ENCODE measurements around the gene MLXIPL.
"Not testable (repeated sequence)": the region's sequence is repeated elsewhere in the genome, so short reads cannot be mapped to it uniquely, and the experiment has no call there.

The MLXIPL gene

GRCh38 chr7:73623798-73624668 lies at the start of gene MLXIPL:
Gene MLXIPL, minus strand, starts transcription at chr7:73624522. Its CDS starts 30 bp downstream, at chr7:73624492.
- DNase-seq: peak; percentile 36 to 61

GRCh38 chr7:73671857-73672445 lies 47.6 kb upstream of the MLXIPL start:
- no peak for DNase-seq

GRCh38 chr7:73671322-73671661 lies 47.0 kb upstream of the MLXIPL start:
- no peak for DNase-seq

GRCh38 chr7:73669858-73670385 lies 45.6 kb upstream of the MLXIPL start:
- no peak for DNase-seq

GRCh38 chr7:73669288-73669701 lies 45.0 kb upstream of the MLXIPL start:
- DNase-seq: no peak

GRCh38 chr7:73668886-73669230 lies 44.5 kb upstream of the MLXIPL start:
- DNase-seq: no peak

GRCh38 chr7:73668103-73668885 lies 44.0 kb upstream of the MLXIPL start:
- no peak for DNase-seq

- DNase-seq: peak; percentile 50 to 69
Observed at GRCh38 chr7:73667344-73668102, 43.2 kb upstream of the MLXIPL start, which contains the start of gene VPS37D. Gene VPS37D, plus strand, starts transcription at chr7:73667831. Its CDS starts 128 bp downstream, at chr7:73667959.

GRCh38 chr7:73663033-73663432 lies 38.7 kb upstream of the MLXIPL start:
- no peak for DNase-seq

GRCh38 chr7:73660594-73660993 lies 36.3 kb upstream of the MLXIPL start:
- DNase-seq: not testable (repeated sequence)

- no peak for DNase-seq
Observed at GRCh38 chr7:73659983-73660382, 35.7 kb upstream of the MLXIPL start.

GRCh38 chr7:73655309-73655708 lies 31.0 kb upstream of the MLXIPL start:
- DNase-seq: not testable (repeated sequence)

- no peak for DNase-seq
Observed at GRCh38 chr7:73652541-73652949, 28.2 kb upstream of the MLXIPL start.

- no peak for DNase-seq
Observed at GRCh38 chr7:73650524-73650923, 26.2 kb upstream of the MLXIPL start.

GRCh38 chr7:73649576-73649975 lies 25.3 kb upstream of the MLXIPL start:
- no peak for DNase-seq

GRCh38 chr7:73648593-73649332 lies 24.4 kb upstream of the MLXIPL start:
- DNase-seq: no peak

- no peak for DNase-seq
Observed at GRCh38 chr7:73647725-73648592, 23.6 kb upstream of the MLXIPL start.

GRCh38 chr7:73646785-73647724 lies 22.7 kb upstream of the MLXIPL start:
- no peak for DNase-seq

- no peak for DNase-seq
Observed at GRCh38 chr7:73645643-73646174, 21.4 kb upstream of the MLXIPL start.
